ENCODE results near the gene TEAD3.

DNA sequence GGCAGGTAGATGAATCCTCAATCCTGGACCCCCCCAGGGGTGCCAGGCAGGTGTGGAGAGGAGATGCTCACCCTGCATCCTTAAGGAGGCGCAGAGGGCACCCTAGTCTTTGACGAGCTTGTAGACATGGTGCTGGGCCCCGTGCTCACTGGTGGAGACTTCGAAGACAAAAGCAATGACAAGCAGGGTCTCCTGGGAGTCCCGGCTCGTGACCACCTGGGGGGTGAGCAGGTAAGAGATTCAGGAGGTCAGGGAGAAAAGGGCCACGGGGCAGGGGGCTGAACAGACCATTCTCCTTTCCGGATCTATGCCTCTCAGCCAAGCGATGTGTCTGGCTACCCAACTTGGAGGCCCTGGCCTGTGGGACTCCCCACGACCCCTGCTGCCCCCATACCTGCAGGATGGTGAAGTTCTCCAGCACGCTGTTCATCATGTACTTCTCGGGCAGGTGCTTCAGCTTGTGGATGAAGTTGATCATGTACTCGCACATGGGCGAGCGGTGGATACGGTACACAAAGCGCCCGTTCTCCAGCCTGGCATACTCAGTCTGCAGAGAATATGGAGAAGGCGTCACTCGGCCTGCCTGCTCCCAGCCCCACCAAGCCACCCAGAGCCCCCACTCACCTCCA lies 21.8 kb downstream of the TEAD3 start:
- TF ChIP-seq, protein P1, sequence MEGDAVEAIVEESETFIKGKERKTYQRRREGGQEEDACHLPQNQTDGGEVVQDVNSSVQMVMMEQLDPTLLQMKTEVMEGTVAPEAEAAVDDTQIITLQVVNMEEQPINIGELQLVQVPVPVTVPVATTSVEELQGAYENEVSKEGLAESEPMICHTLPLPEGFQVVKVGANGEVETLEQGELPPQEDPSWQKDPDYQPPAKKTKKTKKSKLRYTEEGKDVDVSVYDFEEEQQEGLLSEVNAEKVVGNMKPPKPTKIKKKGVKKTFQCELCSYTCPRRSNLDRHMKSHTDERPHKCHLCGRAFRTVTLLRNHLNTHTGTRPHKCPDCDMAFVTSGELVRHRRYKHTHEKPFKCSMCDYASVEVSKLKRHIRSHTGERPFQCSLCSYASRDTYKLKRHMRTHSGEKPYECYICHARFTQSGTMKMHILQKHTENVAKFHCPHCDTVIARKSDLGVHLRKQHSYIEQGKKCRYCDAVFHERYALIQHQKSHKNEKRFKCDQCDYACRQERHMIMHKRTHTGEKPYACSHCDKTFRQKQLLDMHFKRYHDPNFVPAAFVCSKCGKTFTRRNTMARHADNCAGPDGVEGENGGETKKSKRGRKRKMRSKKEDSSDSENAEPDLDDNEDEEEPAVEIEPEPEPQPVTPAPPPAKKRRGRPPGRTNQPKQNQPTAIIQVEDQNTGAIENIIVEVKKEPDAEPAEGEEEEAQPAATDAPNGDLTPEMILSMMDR (IDR thresholded peaks at IDR 0.05), result no peak
- TF ChIP-seq POLR2A (IDR thresholded peaks at IDR 0.05), result no peak
- no peak for TF ChIP-seq EP300 (IDR thresholded peaks at IDR 0.05)

All from sigmoid colon (tissue), 4 donors.